Measurements from ENCODE around the gene EFCAB13.

EFCAB13 gene

DNA sequence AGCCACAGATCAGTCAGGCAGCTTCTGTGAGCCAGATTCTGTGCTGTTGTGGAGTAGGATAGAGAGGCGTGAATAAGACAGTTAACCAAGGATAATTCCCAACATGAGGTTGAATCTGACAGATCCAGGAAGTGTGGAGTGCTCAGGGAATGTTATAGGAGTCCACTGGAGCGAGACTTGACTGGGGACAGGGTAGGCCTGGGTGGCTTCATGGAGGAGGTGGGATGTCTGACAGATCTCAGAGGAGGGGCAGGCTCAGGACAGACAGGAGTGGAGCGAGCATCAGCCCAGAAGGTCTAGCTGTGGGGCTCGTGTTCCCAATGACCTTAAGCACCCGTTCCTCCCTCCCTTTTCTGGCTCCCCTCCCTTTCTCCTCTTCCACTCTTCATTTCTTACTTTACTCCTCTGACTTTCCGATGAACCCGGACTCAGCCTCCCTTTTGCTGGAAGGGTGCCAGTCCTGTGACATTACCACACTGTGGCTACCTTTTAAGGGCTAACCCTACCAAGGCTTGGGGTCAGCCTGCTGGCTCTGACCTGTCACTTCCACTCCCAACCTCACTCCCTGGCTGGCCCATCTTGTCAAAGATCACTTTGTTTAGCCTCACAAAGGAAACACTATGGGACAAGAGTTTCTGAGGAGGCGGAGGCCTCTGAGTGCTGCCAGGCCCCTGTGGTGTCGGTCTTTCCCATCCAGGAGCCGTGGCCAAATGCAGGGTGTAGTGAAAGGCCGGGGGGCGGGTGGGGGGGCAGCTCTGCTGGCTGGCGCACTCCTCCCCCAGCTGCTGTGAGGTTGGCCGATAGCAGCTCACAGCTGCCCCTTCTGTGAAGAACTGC, 28.5 kb upstream of the EFCAB13 start:
- no peak for DNase-seq (ENCODE audit: low spot score)

DNA sequence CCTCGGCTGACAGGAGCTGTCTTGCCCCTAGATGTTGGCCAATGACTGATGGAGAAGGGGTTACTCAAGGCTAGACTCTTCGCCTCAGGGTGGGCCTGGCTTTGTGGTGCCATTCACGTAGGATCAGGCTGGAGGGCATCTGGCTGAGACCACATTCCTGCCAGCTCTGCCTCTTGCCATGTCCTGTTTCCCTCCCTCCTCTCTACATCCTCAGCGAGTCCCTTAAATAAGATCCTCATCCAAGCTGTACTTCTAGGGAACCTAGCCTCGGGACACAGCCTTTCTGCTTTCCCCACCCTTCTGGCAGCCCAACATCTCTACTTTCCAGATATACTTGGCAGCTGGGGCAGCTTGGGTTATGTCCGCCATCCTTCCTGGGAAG, 27.9 kb upstream of the EFCAB13 start:
- no peak for DNase-seq (ENCODE audit: low spot score)

DNA sequence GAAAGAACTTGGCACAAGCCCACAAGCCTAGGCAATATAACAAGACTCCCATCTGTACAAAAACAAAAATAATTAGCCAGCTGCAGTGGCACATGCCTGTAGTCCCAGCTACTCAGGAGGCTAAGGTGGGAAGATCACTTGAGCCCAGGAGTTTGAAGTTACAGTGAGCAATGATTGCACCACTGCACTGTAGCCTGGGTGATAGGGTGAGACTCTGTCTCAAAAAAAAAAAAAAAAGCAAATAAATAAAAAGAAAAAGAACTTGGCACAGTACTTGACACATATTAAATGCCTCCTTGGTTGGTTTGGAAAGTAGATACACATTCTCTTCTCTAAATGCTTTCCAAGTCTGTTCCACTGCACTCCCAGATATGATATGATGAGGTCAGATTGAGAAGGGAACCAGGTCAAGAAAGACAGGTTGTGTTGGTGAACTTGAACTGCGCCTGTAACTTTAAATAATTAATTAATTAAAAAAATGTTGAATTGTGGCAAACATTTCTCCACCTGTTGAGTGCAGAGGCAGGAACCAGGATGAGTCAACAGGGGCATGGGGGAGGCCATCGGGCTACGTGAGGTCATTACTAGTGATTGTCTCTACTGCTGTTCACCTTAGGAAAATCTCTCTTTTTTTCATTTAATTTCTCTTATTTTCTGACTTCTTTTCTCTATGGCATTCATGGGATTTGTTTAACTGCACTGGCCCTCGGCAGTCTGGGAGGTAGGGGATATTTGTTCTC, 25.9 kb upstream of the EFCAB13 start:
- DNase-seq (ENCODE audit: low spot score), result no peak

DNA sequence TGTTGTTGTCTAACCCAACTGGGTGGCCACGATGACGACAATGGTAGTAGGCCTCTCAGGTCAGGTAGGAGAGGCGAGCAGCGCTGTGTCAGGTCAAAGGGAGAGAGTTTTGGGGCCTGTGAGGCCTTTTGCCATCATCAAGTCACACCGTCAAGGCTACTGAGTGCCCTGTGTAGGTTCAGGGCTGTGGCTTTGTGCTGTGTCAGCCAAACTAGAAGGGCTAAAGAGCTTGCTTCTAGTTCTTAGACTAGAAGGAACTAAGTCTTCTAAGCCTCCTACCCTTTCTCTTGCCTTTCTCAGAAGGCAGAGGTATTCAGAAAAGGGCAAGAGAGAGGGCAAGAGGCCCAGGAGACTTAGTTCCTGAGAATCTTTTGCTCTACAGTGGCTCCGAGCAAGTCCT, 25.0 kb upstream of the EFCAB13 start:
- no peak for DNase-seq (ENCODE audit: low spot score)

DNA sequence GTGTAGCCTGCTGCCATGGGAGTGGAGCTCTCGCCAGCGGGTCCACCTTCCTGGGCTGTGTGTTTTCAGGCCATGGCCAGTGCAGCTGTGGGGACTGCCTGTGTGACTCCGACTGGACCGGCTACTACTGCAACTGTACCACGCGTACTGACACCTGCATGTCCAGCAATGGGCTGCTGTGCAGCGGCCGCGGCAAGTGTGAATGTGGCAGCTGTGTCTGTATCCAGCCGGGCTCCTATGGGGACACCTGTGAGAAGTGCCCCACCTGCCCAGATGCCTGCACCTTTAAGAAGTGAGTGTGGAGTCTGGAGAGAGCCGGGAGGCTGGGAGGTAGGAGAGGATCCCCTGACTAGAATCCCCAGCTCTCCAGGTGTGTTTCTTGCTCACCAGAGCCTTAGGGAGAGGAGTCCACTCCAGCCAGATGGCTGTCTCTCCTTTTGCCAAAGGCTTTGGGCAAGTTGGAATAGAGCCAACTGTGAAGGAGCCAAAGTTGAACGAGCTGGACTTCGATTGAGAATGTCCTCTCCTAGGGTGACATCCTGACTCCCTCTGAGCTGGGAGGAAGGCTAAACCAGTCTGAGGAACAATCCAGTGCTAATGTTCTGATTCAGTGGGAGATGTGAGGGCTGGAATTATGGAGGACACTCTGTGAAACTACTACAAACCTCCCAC, 24.4 kb upstream of the EFCAB13 start:
- DNase-seq (ENCODE audit: low spot score), result no peak

DNA sequence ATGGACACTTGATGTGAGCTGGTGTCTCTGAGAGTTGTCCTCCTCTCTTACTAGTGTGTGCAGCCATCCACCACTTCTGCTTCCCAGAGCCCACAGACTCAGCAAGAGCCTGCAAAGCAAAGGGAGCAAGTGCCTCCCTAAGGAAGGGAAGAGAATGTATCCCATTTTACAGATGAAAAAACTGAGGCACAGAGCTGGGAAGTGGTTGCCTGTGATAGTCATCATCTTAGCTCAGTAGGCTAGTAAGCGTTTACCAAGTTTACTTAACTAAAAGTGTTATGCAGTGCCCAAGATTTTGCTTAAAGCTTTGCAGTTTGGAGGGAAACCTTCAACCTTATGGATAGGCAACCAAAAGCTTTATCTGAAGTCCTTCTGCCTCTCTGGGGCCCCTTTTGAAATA, 23.0 kb upstream of the EFCAB13 start:
- DNase-seq (ENCODE audit: low spot score), result no peak

DNA sequence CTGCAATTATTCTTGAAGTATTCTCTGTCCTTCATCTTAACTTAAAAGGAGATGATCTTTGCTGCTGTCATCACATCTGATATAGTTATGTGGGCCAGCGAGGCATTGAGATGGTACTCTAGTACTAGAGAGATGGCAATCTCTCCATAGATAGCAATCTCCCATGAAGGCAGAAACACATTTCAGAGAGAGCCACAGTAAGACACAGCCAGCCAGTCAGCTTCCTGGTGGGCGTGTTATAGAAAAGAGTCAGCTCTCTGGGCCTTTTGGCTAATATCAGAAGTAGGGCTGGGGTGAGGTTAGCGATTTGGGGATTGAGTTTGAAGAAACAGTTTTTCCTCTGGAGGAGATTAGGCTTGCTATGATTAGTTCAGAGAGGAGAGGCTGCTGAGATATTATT, 22.6 kb upstream of the EFCAB13 start:
- DNase-seq (ENCODE audit: low spot score), result no peak

DNA sequence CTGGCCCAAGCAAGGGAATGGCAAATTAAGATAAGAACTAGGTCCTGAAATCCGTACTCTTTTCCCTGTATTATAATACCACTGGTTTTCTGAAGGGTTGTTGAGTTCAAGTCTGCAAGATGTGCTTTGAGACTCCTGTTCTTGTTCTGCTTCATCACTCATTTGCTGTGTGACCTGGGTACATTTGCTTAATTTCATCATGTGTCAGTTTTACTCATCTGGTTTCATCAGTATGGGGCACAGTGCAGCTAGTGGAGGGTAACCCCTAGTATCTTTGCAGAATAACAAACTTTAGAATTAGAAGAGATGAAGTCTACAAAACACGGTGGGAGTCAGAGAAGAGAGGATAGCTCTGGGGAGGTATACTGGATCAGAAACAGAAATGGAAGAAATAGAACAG, 21.9 kb upstream of the EFCAB13 start:
- no peak for DNase-seq (ENCODE audit: low spot score)

DNA sequence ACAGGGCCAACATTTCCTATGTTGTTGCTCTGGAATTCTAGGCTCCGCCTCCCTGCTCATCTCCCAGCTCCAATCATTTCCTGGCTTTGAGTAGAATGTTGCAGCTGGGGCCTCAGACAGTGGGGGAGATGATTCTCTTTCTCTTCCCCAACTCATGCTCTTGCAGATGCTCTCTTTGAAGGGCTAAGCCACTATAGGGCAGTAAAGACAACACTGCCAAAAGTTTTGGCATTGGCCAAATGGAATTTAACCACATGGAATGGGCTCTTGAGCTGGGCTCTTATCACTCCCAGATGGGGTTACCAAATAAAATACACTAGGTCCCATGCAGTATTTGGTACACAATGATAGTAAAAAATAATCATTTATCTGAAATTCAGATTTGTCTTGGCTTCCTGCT, 19.6 kb upstream of the EFCAB13 start:
- no peak for DNase-seq (ENCODE audit: low spot score)

DNA sequence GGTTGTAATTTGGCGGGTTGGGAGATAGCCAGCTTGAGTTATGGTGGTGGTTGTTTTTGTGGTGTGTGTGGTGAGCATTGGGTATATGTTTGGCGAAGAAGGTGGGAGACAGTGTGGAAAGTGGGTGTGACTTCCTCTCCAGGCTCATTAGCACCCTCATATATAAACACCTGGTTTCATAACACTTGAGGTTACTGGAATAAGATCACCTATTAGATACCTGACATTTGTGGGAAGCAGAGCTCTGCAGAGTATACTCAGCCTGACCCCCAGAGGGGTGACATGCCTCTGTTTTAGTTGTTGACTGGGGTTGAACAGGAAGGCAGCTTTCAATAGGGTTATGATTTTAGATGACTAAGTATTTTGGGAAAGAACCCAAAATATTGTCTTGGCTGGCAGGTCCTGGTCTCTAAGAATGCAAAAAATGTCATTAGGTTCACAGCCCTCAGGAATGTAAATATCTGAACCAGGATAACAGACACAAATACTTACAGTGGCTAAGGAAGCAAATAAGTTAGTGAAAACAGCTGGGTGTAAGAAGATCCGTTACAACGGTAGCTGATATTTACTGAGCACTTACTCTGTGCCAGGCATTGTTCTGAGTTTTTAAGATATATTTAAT, 18.3 kb upstream of the EFCAB13 start:
- no peak for DNase-seq (ENCODE audit: low spot score)

DNA sequence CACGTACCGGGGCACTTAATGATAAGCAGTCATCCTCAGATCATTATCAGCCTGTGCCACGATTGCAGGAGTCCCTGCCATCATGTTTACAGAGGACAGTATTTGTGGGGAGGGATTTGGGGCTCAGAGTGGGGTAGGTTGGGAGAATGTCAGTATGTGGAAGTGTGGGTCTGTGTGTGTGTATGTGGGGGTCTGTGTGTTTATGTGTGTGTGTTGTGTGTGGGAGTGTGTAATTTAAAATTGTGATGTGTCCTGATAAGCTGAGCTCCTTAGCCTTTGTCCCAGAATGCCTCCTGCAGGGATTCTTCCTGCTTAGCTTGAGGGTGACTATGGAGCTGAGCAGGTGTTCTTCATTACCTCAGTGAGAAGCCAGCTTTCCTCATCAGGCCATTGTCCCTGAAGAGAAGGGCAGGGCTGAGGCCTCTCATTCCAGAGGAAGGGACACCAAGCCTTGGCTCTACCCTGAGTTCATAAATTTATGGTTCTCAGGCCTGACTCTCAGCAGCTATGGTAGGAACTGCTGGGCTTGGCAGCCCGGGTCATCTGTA, 13.5 kb upstream of the EFCAB13 start:
- no peak for DNase-seq (ENCODE audit: low spot score)

DNA sequence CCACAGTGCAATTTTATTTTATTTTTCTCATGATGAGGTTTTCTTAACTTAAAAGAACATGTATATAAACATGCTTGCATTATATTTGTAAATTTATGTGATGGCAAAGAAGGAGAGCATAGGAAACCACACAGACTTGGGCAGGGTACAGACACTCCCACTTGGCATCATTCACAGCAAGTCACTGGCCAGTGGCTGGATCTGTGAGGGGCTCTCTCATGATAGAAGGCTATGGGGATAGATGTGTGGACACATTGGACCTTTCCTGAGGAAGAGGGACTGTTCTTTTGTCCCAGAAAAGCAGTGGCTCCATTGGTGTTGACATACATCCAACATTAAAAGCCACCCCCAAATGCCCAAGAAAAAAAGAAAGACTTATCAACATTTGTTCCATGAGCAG, 12.3 kb upstream of the EFCAB13 start:
- DNase-seq (ENCODE audit: low spot score), result no peak

DNA sequence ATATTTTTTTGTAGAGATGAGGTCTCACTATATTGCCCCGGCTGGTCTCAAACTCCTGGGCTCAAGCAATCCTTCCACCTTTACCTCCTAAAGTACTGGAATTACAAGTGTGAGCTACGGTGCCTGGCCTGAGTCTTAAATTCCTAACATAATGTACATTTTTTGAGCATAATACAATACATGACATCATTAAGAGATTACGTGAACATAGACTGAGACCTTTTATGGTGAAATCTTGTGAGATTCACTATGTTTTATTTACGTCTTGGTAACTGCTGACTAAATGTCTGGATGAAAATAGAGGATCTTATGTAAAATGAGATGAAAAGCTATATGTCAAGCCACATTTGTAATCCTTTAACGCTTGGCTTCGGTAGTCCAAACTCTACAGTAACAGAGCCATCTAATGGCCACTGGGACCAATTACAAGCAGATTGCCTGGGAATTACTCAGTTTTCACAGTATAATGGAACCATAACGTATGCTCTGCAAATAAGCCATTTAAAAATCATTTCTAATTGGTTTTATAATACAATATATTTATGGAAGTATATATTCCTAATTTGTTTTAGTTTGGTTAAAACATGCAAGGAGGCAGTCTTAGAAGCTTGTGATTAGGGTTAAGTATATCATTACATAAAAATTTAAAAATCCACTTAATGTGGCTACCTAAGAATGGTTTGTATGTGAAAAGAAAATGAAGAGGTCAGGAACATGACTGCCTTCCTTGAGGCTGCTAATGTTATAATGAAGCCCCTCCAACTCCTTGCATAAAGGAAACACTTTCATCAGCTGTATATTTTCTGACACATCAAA, 8.1 kb upstream of the EFCAB13 start:
- peak; percentile 73 for DNase-seq (ENCODE audit: low spot score)

DNA sequence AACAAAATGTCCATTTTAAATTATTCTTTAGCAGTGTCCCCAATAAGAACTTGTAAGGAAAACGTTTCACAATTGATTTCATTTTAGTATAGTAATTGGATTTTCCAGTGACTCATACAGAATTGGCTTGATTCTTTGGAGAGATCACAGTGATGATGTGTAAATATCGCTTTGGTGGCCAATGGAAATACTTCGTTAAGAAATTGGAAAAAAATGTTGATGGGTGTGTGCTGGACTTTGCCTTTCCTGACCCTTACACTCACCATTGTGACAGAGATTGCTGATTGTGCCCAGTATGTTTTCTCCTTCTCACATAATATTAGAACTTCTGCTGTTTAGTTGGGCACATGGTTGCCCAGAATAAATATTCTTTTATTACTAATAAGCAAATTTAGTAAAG, 7.4 kb upstream of the EFCAB13 start:
- no peak for DNase-seq (ENCODE audit: low spot score)

DNA sequence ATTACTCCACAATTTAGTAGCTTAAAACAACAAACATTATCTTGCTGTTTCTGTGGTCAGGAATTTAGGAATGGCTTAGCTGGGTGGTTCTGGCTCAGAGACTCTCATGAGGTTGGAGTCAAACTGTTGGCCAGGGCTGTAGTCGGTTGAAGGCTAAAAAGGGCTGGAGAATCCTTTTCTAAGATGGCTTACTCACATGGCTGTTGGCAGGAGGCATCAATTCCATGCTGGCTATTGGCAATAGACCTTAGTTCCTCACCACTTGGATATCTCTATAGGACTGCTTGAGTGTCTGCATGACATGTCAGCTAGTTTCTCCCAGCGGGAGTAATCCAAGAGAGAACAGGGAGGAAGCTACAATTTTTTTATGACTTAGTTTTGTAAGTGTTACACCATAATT, 6.6 kb upstream of the EFCAB13 start:
- DNase-seq (ENCODE audit: low spot score), result no peak

DNA sequence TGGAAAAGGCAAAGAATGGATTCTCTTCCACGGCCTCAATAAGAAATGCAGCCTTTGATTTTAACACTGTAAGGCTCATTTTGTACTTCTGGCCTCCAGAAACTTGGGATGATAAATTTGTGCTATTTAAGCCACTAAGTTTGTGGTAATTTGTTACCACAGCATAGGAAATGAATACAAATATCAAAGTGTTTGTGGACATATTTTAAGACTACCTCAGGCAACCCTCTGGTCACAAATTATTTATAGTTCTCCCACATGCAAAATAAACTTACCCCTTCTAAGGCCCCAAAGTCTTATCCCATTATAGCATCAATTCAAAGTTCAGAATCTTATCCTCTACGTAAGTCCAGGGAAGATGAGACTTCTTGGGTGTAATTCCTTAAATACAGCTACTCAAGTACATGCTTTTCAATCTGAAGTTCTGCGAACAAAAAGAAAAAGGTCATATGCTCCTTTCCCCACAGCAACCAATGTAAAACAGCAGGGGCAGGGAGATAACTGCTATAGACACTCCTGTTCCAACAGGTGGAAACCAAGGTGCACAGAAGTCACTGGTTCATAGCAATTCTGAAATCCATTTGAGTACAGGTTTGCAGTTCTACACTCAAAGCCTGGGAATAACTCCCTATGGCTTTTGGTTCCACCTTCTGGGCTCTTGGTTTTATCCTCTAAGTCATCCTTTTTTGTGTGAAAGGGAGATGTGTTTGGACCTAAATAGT, 5.4 kb upstream of the EFCAB13 start:
- no peak for DNase-seq (ENCODE audit: low spot score)

DNA sequence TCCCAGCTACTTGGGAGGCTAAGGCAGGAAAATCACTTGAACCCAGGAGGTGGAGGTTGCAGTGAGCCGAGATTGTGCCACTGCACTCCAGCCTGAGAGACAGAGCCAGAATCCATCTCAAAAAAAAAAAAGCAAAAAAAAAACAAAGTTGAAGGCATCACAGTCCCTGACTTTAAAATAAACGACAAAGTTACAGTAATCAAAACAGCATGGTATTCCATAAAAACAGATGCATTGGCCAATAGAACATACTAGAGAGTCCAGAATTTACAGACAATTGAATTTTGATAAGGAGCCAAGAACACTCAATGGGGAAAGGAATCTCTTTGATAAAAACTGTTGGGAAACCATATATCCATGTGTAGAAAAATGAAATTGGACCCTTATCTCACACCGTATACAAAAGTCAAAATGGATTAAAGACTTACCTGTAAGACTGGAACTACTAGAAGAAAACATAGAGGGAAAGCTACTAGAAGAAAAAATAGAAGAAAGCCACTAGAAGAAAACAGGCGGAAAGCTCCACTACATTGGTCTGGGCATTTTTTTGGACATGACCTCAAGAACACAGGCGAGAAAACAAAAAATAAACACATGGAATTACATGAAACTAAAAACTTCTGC, 2.8 kb upstream of the EFCAB13 start:
- DNase-seq (ENCODE audit: low spot score), result no peak

DNA sequence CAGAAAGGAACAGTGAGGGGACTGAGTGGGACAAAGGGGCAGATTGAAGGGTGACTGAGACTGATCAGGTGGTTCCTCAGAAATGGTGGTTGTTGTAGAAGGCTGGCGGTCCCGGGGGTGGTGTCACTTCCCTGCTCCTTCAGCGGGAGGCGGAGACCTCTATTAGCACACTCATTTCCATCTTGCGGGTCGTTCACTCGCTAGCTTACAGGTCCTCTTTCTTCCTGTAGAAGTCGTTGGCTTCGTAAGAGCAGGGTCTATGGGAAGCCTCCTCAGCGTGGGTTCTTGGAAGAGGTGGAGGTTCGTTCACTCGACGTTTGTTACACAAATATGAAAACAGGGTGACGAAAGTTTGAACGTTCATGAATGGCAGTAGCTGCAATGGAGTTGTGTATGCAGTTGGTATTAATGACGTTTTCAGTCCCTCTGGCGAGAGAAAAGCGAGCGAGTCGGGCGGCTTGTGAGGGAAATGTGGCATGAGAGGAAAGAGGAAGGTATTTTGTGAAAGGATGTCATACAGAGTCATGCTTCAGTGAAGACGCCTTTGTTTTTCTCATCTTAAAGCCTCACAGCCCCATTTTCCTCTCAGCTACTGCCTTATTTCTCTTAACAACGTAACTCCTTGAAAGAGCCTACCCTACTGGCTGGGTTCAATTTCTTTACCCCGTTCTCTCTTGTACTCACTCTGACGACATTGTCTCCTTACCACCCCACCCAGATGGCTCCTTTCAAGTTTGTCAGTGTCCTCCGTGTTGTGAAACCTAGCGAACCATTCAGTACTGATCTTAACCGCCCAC, 667 bp downstream of the EFCAB13 start:
- peak; percentile 33 for DNase-seq (ENCODE audit: low spot score)

DNA sequence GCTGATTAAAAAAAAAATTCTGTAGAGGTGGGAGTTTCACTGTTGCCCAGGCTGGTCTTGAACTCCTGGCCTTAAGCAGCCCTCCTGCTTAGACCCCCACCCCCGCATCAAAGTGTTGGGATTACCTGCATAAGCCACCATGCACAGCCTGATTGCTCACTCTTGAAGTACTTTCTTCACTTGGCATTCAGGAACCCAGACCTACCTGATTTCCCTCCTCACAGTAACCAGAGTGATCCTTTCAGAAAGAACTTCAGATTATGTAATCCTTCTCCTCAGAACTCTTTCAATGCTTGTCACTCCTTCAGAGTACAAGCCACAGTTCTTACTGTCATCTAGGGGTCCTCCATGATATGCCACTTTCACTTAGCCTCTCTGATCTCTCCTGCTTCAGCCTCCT, 1.4 kb downstream of the EFCAB13 start:
- DNase-seq (ENCODE audit: low spot score), result no peak

DNA sequence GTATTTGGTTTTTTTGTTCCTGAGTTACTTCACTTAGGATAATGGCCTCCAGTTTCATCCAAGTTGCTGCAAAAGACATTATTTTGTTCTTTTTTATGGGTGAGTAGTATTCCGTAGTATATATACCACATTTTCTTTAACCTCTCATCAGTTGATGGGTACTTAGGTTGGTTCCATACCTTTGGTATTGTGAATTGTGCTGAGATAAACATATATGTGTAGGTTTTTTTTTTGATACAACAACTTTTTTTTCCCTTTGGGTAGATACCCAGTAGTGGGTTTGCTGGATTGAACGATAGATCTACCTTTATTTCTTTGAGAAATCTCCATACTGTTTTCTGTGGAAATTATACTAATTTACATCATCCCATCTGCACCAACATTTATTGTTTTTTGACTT, 6.8 kb downstream of the EFCAB13 start:
- DNase-seq (ENCODE audit: low spot score), result no peak
